ENCODE results near the gene CRACR2A. TPM values are rescaled to one million over a fixed set of nuclear protein-coding genes. Genes with fewer than 3 reads are reported as not detected.

Gene CRACR2A
- polyA plus RNA-seq, 2 of the 4 experiments (the other 2 are of a cell fraction): 1.1 to 3.8 TPM

DNA sequence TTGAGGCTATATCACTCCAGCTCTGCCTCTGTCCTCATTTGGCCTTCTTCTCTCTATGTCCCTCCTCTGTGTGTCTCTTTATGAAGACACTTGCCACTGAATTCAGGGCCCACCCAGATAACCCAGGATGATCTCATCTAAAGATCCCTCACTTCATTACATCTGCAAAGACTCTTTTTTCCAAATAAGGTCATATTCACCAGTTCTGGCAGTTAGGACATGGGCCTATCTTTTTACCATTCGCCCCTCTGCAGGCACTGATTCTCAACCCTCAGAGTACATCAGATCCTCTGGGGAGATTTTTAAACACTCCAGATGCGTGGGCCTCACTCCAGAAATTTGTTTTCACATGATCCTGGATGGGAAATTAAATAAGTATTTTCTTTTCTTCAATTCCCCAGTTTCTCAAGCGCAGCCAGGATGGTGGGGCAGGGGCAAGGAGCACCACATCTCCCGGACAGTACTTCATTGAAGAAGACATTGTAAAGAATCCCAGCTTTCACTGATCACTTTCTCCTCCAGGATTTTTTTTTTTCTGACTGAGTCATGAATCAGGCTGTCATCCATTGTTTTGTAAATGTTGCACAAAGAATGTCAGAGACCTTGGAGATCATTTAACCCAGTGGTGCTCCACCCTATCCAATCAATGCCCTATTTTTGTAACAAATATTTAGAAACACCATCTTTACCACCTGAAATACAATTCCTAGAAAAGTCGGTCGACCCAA is 27.4 kb downstream of the CRACR2A start:
- Histone ChIP-seq H3K27ac (no peak overlapping the region), H3K9me3 (0 out of 3 replicates have a peak, but pooled peaks cover 2% of the 10 kb centered on the region), H3K4me1 (no peaks in the 10 kb centered on the region), H3K4me2 (no peak overlapping the region), H3K4me3 (no peak overlapping the region)
- FAIRE-seq: no peak
- ChIA-PET CTCF (no interaction called here), POLR2A (no interaction called here)
- WGBS (ENCODE audit: missing lambda C conversion rate): 51% methylated on average over 6 of the region's 6 CpGs
- no peak for TF ChIP-seq USF2 (IDR thresholded peaks at IDR 0.05)
- no peak for TF ChIP-seq HDAC2 (IDR thresholded peaks at IDR 0.05)
- TF ChIP-seq FOXS1 (CRISPR knock-in tag; IDR thresholded peaks at IDR 0.05): no peak
- DNase-seq (ENCODE audit: low read depth in 1 of 2, low spot score in 1 of 2): no peak
- no peak for ATAC-seq

DNA sequence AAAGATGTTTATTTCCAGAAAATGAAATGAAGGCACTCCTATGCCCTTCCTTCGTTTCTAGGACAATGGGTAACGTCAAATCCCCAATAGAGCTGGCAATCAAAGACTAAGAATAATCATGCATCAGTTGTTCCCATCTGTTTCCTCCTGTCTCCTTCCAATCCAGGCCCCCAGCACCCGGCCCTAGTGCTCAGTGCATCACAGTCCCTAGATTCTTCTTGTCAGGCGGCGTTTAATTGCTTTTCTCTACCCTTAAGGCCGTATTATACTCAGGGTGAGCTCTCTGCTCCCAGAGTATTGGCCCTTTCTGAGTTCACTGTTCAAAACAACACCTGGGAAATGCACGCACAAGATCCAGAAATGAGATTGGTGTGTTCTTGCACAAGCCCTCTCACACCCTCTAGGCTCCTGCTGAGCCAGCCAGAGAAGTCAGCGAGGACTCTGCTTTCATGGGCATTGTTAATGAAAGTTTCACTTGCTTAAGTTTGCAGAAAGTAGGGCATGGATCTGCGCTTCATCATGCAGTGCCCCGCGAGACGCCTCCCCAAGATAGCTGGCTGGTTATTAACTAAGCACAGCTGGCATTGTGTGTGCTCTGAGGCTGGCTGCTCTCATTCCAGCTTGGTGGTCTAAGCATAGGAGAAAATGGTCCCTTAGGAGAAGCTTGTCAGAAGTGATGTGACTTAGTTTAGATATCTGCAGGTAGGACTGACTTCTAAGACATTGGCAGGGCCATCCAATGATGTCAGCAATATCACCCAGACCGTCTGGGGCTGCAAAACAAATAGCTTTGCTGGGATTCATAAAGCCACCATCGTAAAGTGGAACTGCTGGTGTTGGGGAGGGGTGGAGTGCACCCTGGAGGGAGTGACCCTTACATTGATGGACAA is 28.7 kb downstream of the CRACR2A start:
- H3K4me1 ChIP-seq: no peaks in the 10 kb centered on the region
- no peak for DNase-seq (ENCODE audit: low read depth in 1 of 2, low spot score in 1 of 2)
- TF ChIP-seq TP53 (CRISPR knock-in tag; IDR thresholded peaks at IDR 0.05) (no peak), PHF8 (IDR thresholded peaks at IDR 0.05; ENCODE audit: borderline replicate concordance, low read depth) (no peak), RARB (CRISPR knock-in tag; IDR thresholded peaks at IDR 0.05) (no peak), RCOR1 (IDR thresholded peaks at IDR 0.05; ENCODE audit: low read depth, low read length) (no peak), EHF (CRISPR knock-in tag; IDR thresholded peaks at IDR 0.05) (no peak), CEBPB (IDR thresholded peaks at IDR 0.05) (no peak), GATA3 (IDR thresholded peaks at IDR 0.05; ENCODE audit: borderline replicate concordance) (no peak)
- TF ChIP-seq, protein P1, sequence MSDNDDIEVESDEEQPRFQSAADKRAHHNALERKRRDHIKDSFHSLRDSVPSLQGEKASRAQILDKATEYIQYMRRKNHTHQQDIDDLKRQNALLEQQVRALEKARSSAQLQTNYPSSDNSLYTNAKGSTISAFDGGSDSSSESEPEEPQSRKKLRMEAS (IDR thresholded peaks at IDR 0.05): no peak
- WGBS (ENCODE audit: missing lambda C conversion rate): 59% methylated on average over 14 of the region's 14 CpGs
- no peak overlapping the region for H3K4me3 ChIP-seq
- POLR2A ChIA-PET: no interaction called here
- no peak for ATAC-seq
- CTCF ChIA-PET: interaction anchor here (1.4 kb wide), 1 partner anchor 27 kb away, joined by 3 read pairs; no protein-coding TSS in a partner anchor
- no peak for FAIRE-seq
- no peak overlapping the region for H3K27ac ChIP-seq
- no peak overlapping the region for H3K4me2 ChIP-seq
- 0 out of 3 replicates have a peak, but pooled peaks cover 2% of the 10 kb centered on the region for H3K9me3 ChIP-seq

DNA sequence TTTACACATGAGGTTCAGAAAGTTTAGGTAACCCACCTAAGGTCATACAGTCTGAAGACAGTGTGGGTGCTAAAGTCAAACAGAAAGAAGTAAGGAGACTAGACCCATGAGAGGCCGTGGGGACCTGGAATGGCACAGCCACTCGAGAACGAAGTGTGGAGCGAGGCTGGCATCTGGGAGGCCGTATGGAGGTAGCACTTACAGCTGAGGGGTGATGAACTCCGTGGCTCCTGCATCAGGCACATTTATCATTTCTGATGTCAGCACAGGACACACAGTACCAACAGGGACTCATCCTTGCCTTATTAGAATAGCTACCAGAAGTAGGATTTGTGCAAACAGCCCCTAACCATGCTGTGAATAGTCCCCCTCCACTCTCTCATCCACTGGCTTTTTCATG is 30.5 kb downstream of the CRACR2A start:
- DNase-seq (ENCODE audit: low read depth in 1 of 2, low spot score in 1 of 2) (no peak), FAIRE-seq (no peak), ATAC-seq (no peak)
- Histone ChIP-seq H3K27ac (no peak overlapping the region), H3K9me3 (0 out of 3 replicates have a peak, but pooled peaks cover 2% of the 10 kb centered on the region), H3K4me1 (no peaks in the 10 kb centered on the region), H3K4me3 (no peak overlapping the region), H3K4me2 (no peak overlapping the region)
- CTCF ChIA-PET: interaction anchor here (1.0 to 2.2 kb wide), 2 partner anchors 15 to 54 kb away, joined by 3 to 4 read pairs; no protein-coding TSS in a partner anchor
- no peak for TF ChIP-seq RFX5 (IDR thresholded peaks at IDR 0.05)
- TF ChIP-seq ESRRA (IDR thresholded peaks at IDR 0.05; ENCODE audit: borderline replicate concordance, low read length): no peak
- no peak for TF ChIP-seq PHF8 (IDR thresholded peaks at IDR 0.05; ENCODE audit: borderline replicate concordance, low read depth)
- TF ChIP-seq HEYL (CRISPR knock-in tag; IDR thresholded peaks at IDR 0.05): no peak
- no peak for TF ChIP-seq HOXA7 (CRISPR knock-in tag; IDR thresholded peaks at IDR 0.05)
- no peak for TF ChIP-seq EHF (CRISPR knock-in tag; IDR thresholded peaks at IDR 0.05)
- TF ChIP-seq, protein P1 (IDR thresholded peaks at IDR 0.05): no peak
- TF ChIP-seq, protein P2, sequence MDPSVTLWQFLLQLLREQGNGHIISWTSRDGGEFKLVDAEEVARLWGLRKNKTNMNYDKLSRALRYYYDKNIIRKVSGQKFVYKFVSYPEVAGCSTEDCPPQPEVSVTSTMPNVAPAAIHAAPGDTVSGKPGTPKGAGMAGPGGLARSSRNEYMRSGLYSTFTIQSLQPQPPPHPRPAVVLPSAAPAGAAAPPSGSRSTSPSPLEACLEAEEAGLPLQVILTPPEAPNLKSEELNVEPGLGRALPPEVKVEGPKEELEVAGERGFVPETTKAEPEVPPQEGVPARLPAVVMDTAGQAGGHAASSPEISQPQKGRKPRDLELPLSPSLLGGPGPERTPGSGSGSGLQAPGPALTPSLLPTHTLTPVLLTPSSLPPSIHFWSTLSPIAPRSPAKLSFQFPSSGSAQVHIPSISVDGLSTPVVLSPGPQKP (IDR thresholded peaks at IDR 0.05; ENCODE audit: low read depth, low read length): no peak
- TF ChIP-seq KDM1A (IDR thresholded peaks at IDR 0.05; ENCODE audit: low read depth): no peak
- TF ChIP-seq POLR2AphosphoS2 (conservative IDR thresholded peaks at IDR 0.05; ENCODE audit: low read length): no peak
- TF ChIP-seq E2F6 (IDR thresholded peaks at IDR 0.05; ENCODE audit: borderline replicate concordance, low read depth): no peak
- no peak for TF ChIP-seq BHLHE40 (IDR thresholded peaks at IDR 0.05; ENCODE audit: low read depth, low read length)
- no peak for TF ChIP-seq RNF2 (IDR thresholded peaks at IDR 0.05; ENCODE audit: borderline replicate concordance, low read depth)
- TF ChIP-seq EHMT2 (IDR thresholded peaks at IDR 0.05; ENCODE audit: low read depth): no peak
- no peak for TF ChIP-seq KDM5A (IDR thresholded peaks at IDR 0.05)
- no peak for TF ChIP-seq FOSL2 (IDR thresholded peaks at IDR 0.05)
- no peak for TF ChIP-seq FOSL2 (CRISPR knock-in tag; IDR thresholded peaks at IDR 0.05)
- TF ChIP-seq ZFP36 (IDR thresholded peaks at IDR 0.05; ENCODE audit: borderline replicate concordance, partially characterized antibody): no peak
- POLR2A ChIA-PET: no interaction called here
- WGBS (ENCODE audit: missing lambda C conversion rate): 21% methylated on average over 6 of the region's 6 CpGs

Measured in A549 (cell line).